Hepatocyte (in vitro differentiated cells): ENCODE data around the gene STAP2. TPM values are rescaled to one million over a fixed set of nuclear protein-coding genes. Genes with fewer than 3 reads are reported as not detected.

ENCODE experiments used
- DNase-seq: peaks from one replicate; pipeline ENCODE4 v3.0.0-alpha.2; 2016; ENCODE audit warnings: low spot score
- H2AFZ ChIP-seq: fragments of 200-600 bp; sonication (generic); 2 replicates; pipeline ENCODE4 v1.6.0; 2016; ENCODE audit warnings: antibody characterized with exemption, mild to moderate bottlenecking
- H3K27ac ChIP-seq: fragments of 200-600 bp; sonication (generic); 2 replicates; pipeline ENCODE4 v1.5.1; 2016; ENCODE audit warnings: mild to moderate bottlenecking
- H3K27me3 ChIP-seq: fragments of 200-600 bp; sonication (generic); 2 replicates; pipeline ENCODE4 v1.6.1; 2016
- H3K36me3 ChIP-seq: fragments of 200-600 bp; sonication (generic); replicated peaks from 2 replicates; pipeline ENCODE4 v1.5.1; 2016; ENCODE audit warnings: low read depth; ENCODE audit not compliant: insufficient read depth
- H3K4me1 ChIP-seq: fragments of 200-600 bp; sonication (generic); 2 replicates; pipeline ENCODE4 v1.5.1; 2016; ENCODE audit warnings: mild to moderate bottlenecking, moderate library complexity; ENCODE audit not compliant: insufficient read depth
- H3K4me2 ChIP-seq: fragments of 200-600 bp; sonication (generic); 2 replicates; pipeline ENCODE4 v1.6.0; 2016
- H3K4me3 ChIP-seq: fragments of 200-600 bp; sonication (generic); 2 replicates; pipeline ENCODE4 v1.5.1; 2016; ENCODE audit warnings: mild to moderate bottlenecking
- H3K79me2 ChIP-seq: fragments of 200-600 bp; sonication (generic); 2 replicates; pipeline ENCODE4 v1.6.0; 2017; ENCODE audit warnings: mild to moderate bottlenecking
- H3K9me2 ChIP-seq: fragments of 200-600 bp; sonication (generic); replicated peaks from 2 replicates; pipeline ENCODE4 v1.6.0; 2017; ENCODE audit warnings: mild to moderate bottlenecking; ENCODE audit not compliant: insufficient read depth
- H3K9me3 ChIP-seq: fragments of 200-600 bp; sonication (generic); 2 replicates; pipeline ENCODE4 v1.5.1; 2016; ENCODE audit warnings: low read depth, mild to moderate bottlenecking
- H4K20me1 ChIP-seq: fragments of 200-600 bp; sonication (generic); 2 replicates; pipeline ENCODE4 v1.6.0; 2016; ENCODE audit warnings: mild to moderate bottlenecking; ENCODE audit not compliant: insufficient read depth, poor library complexity, severe bottlenecking
- EZH2 ChIP-seq: fragments of 200-600 bp; sonication (generic); IDR thresholded peaks from 2 replicates; pipeline ENCODE4 v1.6.1; 2016; ENCODE audit warnings: antibody characterized with exemption, mild to moderate bottlenecking, borderline replicate concordance
- EZH2phosphoT487 ChIP-seq: fragments of 200-600 bp; sonication (generic); IDR thresholded peaks from one replicate; pipeline ENCODE4 v1.6.1; 2018; ENCODE audit warnings: antibody characterized with exemption, mild to moderate bottlenecking, low read depth, moderate library complexity; ENCODE audit not compliant: unreplicated experiment, severe bottlenecking
- WGBS: methylation state at CpG from one replicate; pipeline ENCODE4 v1.1.6; 2016; ENCODE audit warnings: low lambda C conversion rate; ENCODE audit errors: missing lambda C conversion rate; 5-methylcytosine and 5-hydroxymethylcytosine counted together
- polyA plus RNA-seq: library from polyadenylated mRNA; unstranded; fragments of >200 nt; fragmentation: Nextera tagmentation; extraction: Ambion mirVana; gene quantifications from 2 replicates; pipeline ENCODE4 v1.2.1, GENCODE V29; 2016
- total RNA-seq: library from RNA; depleted of rRNA; stranded (reverse); fragments of >200 nt; gene quantifications from 2 replicates; pipeline ENCODE4 v1.2.3, GENCODE V29; 2014
- TF ChIP-seq, protein P1 (sequence below): fragments of 200-600 bp; sonication (generic); IDR thresholded peaks from 2 replicates; pipeline ENCODE4 v1.5.1; 2016; ENCODE audit warnings: antibody characterized with exemption, mild to moderate bottlenecking; ENCODE audit not compliant: poor library complexity

The STAP2 gene
- total and polyA plus RNA-seq, 2 experiments from 2014 or later, result 28.1 to 34.4 TPM

DNA sequence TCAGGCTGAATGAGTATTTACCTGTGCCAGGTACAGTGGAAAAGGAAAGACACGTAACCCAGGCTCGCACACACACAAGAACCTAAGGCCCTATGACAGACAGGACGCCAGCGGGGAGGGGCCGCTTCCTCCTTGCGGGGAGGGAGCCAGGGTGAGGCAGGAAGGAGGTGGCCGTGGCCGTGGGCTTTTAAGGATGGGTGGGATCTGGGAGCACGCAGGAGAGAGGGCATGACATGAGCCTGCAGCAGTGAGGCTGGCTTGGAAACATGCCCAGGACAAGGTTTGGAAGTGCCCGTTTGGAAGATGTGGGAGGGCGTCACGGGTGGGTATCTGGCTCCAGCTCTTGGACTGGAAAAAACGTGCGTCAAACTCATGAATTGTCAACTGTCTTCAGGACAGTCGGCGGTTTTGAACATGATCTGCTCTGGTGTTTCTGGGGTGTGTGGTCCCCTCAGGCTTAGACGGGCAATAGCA lies 41.7 kb upstream of the STAP2 start:
- peaks cover 84% of the 10 kb centered on the region for H3K79me2 ChIP-seq
- H2AFZ ChIP-seq, result no peak overlapping the region
- TF ChIP-seq, protein P1, sequence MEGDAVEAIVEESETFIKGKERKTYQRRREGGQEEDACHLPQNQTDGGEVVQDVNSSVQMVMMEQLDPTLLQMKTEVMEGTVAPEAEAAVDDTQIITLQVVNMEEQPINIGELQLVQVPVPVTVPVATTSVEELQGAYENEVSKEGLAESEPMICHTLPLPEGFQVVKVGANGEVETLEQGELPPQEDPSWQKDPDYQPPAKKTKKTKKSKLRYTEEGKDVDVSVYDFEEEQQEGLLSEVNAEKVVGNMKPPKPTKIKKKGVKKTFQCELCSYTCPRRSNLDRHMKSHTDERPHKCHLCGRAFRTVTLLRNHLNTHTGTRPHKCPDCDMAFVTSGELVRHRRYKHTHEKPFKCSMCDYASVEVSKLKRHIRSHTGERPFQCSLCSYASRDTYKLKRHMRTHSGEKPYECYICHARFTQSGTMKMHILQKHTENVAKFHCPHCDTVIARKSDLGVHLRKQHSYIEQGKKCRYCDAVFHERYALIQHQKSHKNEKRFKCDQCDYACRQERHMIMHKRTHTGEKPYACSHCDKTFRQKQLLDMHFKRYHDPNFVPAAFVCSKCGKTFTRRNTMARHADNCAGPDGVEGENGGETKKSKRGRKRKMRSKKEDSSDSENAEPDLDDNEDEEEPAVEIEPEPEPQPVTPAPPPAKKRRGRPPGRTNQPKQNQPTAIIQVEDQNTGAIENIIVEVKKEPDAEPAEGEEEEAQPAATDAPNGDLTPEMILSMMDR, result no peak
- TF ChIP-seq EZH2phosphoT487 (no peak), EZH2 (no peak)
- no peaks in the 10 kb centered on the region for H3K9me3 ChIP-seq
- no peak overlapping the region for H3K4me3 ChIP-seq
- H3K27me3 ChIP-seq, result no peaks in the 10 kb centered on the region
- H3K4me1 ChIP-seq, result peaks cover 21% of the 10 kb centered on the region
- H3K4me2 ChIP-seq, result no peak overlapping the region
- no peak overlapping the region for H3K27ac ChIP-seq
- 79% methylated on average over 17 of the region's 17 CpGs for WGBS
- H3K36me3 ChIP-seq, result no peaks in the 10 kb centered on the region
- no peaks in the 10 kb centered on the region for H3K9me2 ChIP-seq
- H4K20me1 ChIP-seq, result peaks cover 49% of the 10 kb centered on the region
- DNase-seq, result no peak

DNA sequence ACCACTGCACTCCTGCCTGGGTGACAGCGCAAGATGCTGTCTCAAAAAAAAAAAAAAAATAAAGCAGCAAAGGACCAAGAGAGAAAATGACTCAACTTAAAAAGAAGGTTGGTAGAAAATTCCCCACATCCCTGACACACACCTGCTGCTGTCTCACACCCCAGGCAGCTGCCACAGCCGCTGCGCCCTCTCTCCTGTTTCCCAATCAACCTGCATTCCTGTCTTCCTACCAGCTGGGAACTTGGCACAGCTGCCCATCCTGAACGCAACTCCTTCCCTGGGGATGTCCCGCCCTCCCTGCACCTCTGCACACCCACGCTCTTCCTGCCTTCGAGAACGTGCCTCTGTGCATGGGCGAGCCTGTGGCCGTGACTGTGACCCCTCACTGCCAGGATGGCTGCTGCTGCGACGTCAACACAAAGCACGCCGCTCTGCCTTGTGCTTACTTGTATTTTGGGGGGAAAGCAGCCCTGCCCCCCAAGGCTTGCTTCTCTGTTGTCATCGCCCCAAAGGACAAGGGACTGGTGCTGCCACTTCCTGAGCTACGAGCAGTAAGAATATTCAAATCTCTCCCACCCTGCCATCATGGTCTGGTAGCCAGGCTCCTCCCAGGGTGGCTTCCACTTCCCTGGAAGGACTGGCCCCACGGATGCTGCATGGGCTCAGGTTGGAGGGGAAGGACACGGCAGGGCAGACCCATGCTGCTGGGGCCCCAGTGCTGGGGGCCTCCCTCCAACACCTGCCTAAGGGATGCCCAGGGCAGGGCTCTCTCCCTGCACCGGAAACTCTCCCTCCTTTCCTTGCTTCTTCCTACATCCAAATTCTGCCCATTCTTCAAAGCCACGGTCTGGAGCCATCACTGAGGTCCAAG lies 41.0 kb upstream of the STAP2 start:
- no peak overlapping the region for H3K27ac ChIP-seq
- H3K4me2 ChIP-seq, result no peak overlapping the region
- H3K9me3 ChIP-seq, result no peaks in the 10 kb centered on the region
- H3K27me3 ChIP-seq, result no peaks in the 10 kb centered on the region
- TF ChIP-seq EZH2, result no peak
- TF ChIP-seq, protein P1, result no peak
- no peak for TF ChIP-seq EZH2phosphoT487
- no peak overlapping the region for H3K4me3 ChIP-seq
- H2AFZ ChIP-seq, result no peak overlapping the region
- no peaks in the 10 kb centered on the region for H3K36me3 ChIP-seq
- H3K9me2 ChIP-seq, result no peaks in the 10 kb centered on the region
- WGBS, result 91% methylated on average over 19 of the region's 20 CpGs
- no peak for DNase-seq
- peaks cover 27% of the 10 kb centered on the region for H3K4me1 ChIP-seq
- H4K20me1 ChIP-seq, result peaks cover 52% of the 10 kb centered on the region
- H3K79me2 ChIP-seq, result peaks cover 84% of the 10 kb centered on the region

DNA sequence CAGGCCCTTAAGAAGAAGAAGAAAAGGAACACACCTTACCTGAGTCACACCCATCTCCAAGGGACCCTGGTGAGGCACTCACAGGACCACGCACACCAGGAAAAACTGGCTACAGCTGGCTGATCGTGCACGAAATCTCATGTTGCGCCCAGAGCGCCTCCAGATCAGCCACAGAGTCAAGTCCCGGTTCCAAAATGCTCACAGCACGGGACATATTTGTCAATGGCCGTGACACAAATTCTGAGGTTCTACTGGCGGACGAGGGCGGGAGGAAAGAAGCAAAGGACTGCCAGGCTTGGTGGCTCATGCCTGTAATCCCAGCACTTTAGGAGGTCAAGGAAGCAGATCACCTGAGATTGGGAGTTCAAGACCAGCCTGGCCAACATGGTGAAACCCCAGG lies 40.3 kb upstream of the STAP2 start:
- peaks cover 35% of the 10 kb centered on the region for H3K4me1 ChIP-seq
- no peak overlapping the region for H3K27ac ChIP-seq
- no peaks in the 10 kb centered on the region for H3K36me3 ChIP-seq
- H4K20me1 ChIP-seq, result peaks cover 51% of the 10 kb centered on the region
- H3K4me2 ChIP-seq, result no peak overlapping the region
- H3K27me3 ChIP-seq, result no peaks in the 10 kb centered on the region
- no peak overlapping the region for H2AFZ ChIP-seq
- H3K79me2 ChIP-seq, result peaks cover 81% of the 10 kb centered on the region
- no peaks in the 10 kb centered on the region for H3K9me2 ChIP-seq
- 99% methylated on average over 11 of the region's 11 CpGs for WGBS
- no peak for TF ChIP-seq EZH2phosphoT487
- TF ChIP-seq EZH2, result no peak
- TF ChIP-seq, protein P1, result no peak
- no peak overlapping the region for H3K4me3 ChIP-seq
- DNase-seq, result no peak
- no peaks in the 10 kb centered on the region for H3K9me3 ChIP-seq
